NK-92 (cell line): ENCODE data around the gene LRRC40.

Experiments used
- DNase-seq: peaks from one replicate; lab custom pipeline; 2025; ENCODE audit not compliant: unreplicated experiment; lab: John Stamatoyannopoulos, UW

The LRRC40 gene

DNA sequence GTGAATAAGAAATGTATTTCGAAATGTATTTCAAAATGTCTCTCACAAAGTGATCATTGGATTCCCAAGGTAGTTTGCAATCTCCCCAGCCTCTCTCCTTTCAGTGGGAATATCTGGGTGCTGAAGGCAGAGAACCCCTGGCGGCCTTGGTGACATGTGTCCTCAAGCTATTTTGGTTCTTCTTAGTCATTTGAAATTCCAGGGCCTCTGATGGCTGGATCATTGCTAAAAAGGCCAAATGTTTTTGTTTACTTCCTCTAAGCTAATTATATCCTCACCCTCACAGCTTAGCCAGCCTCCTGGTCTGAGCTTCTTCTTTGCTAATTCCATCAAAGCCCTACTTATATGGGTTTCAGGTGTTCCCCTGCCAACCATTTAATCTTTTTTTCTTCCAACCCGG, 71.2 kb downstream of the LRRC40 start:
- DNase-seq: no peak

- no peak for DNase-seq
Measured at GRCh38 chr1:70117046-70117445, 88.3 kb downstream of the LRRC40 start.

- no peak for DNase-seq
Measured at GRCh38 chr1:70115315-70115714, 90.1 kb downstream of the LRRC40 start.

DNA sequence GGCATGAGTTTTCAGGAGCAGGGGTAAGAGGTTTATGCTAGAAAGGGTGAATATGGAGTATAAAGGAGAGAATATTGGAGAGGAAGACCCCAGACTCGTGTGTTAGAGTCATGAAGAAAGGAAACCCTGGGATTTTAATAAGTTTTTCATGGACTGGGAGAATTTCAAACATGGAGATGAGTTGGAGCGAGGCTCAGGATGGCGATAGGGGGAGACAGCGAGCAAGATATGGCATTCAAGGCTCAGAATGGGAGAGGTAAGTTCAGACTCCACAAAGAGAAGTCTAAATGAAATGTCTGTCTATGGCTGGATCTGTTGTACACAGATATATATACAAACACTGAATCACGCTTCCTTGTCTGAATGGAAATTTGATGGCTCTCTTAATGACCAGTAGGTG, 92.5 kb downstream of the LRRC40 start:
- no peak for DNase-seq

DNA sequence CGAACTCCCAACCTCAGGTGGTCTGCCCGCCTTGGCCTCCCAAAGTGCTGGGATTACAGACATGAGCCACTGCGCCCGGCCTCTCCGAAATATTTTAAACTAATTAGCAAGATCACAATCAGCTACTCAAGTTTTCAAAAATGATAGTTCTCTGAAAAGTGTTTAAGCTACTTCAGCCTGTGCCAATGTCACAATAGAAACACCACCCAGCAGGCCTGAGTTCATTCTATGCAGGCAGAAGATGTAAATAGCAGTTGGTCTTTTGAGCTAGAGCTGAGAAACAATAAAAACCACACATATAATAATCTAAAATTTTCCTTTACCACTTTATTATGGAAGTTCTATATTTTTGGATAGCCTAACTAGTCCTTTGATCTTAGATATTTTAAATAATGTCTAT, 96.1 kb downstream of the LRRC40 start:
- no peak for DNase-seq

DNA sequence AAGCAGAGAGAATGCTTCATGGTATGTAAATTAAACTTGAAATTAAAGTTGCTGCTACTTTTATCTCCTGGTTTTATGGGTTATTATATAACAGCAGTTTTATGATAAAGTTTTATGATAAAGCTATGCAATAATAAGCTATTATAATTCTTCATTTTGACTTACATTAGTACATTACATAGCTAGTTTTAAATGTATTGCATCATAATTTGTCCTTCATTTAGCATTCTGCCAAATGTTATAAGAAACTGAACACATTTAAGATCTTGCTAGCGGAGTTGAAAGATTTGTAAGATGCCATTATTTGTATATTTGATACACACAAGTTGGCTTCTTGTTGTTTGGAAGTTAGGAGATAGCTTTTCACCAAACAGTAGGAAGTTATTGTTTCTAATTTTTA, 101.6 kb downstream of the LRRC40 start:
- DNase-seq: no peak

DNA sequence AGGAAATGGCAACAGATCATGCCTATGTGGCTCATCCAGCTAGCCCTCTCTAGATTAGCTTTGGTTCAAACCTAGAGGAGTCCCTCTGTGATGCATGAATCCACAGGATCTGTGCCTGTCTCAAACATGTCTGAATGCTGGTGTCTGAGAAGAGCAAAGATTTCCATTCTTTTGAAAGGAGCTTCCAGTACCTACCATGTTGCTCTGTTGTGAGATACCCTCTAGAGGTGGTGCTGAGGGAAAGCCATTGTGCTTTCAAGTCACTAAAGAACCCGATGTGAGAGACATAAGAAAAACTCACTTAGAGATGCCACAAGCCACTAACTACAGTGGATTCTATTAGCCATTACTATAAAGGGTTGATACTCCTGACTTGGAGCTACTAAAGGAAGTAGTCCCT, 103.6 kb downstream of the LRRC40 start:
- no peak for DNase-seq

DNA sequence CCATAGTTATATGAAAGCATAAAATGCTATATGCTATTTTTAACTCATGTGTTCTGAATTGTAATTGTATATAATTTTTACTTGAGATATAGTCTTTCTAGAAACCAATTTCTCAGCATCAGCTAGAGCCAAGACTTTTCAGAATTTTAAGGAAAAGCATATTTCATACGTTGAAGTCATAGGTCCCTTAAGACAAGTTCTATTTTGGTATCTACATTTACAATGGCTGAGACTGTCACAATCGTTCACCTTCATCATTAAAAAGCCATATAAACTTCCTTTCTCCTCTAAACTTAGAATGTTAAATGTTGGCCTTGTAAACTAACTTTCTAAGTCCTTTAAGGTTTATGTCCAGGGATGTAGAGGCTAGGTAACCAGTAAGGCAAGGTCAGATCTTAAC, 104.1 kb downstream of the LRRC40 start:
- DNase-seq: no peak
